Mesodermal cell (in vitro differentiated cells): ENCODE measurements around the gene NCR3LG1.

ENCODE experiments used
- H3K27ac ChIP-seq: 2 replicates; pipeline ENCODE4 v1.7.0; 2013; ENCODE audit warnings: mild to moderate bottlenecking, low read depth, low read length, moderate library complexity; ENCODE audit not compliant: severe bottlenecking
- H3K36me3 ChIP-seq: 2 replicates; pipeline ENCODE4 v1.7.1; 2013; ENCODE audit warnings: mild to moderate bottlenecking, low read length, moderate library complexity; ENCODE audit not compliant: control insufficient read depth, insufficient read depth
- H3K4me1 ChIP-seq: one replicate; pipeline ENCODE4 v1.7.1; 2013; ENCODE audit warnings: mild to moderate bottlenecking, low read length; ENCODE audit not compliant: insufficient read depth, control insufficient read depth, poor library complexity, severe bottlenecking
- H3K4me3 ChIP-seq: 2 replicates; pipeline ENCODE4 v1.7.0; 2013; ENCODE audit warnings: low read length, control low read depth, mild to moderate bottlenecking; ENCODE audit not compliant: insufficient read depth, poor library complexity, severe bottlenecking; ENCODE audit errors: extremely low read depth
- H3K9me3 ChIP-seq: 2 replicates; pipeline ENCODE4 v1.7.1; 2013; ENCODE audit warnings: mild to moderate bottlenecking, low read length, moderate library complexity; ENCODE audit not compliant: control insufficient read depth
- WGBS, 2 experiments: methylation state at CpG; one replicate each; pipeline ENCODE4 v1.1.5; 2013; ENCODE audit warnings: missing lambda C conversion rate in 2 of 2; ENCODE audit not compliant: insufficient coverage in 2 of 2; 5-methylcytosine and 5-hydroxymethylcytosine counted together

NCR3LG1 gene

DNA sequence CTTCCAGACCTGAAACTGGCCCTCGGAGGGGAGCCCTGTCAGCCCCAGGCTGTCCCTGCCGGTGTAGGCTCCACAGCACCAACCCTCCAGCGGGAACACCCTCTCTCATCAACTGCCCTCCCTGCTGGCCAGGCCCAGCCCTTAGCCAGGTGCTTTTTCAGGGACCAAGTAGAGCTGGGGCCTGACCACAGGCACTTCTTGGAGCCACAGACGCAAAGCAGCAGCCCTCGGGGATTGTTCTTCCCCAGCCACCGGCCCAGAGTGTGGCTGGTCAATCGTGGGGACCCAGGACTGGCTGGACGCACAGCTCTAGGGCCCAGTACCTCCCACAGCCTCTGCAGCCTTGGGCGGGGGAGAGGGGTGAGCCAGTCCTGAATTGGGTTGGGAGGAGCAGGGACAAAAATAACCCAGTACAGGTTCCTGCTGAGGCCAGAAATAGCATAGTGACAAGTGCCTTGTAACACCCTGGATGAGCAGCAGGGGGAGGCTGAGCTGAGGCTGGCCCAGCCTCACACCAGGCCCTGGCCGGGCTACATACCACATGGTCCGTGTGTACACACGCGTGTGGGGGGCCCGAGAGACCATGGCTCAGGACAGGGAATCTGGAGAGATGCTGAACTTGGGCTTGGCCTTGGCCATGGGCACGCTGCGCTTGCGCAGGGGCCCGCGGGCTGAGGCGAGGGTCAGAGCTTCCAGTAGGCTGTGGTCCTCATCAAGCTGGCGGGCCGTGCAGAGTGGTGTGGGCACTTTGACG, 34.9 kb downstream of the NCR3LG1 start:
- no peaks in the 10 kb centered on the region for H3K36me3 ChIP-seq
- WGBS, 2 experiments: 76 to 80% methylated on average over 18 to 22 of the region's 23 CpGs
- H3K4me1 ChIP-seq: peaks cover 7% of the 10 kb centered on the region
- H3K4me3 ChIP-seq: no peak overlapping the region
- no peaks in the 10 kb centered on the region for H3K9me3 ChIP-seq
- no peak overlapping the region for H3K27ac ChIP-seq

DNA sequence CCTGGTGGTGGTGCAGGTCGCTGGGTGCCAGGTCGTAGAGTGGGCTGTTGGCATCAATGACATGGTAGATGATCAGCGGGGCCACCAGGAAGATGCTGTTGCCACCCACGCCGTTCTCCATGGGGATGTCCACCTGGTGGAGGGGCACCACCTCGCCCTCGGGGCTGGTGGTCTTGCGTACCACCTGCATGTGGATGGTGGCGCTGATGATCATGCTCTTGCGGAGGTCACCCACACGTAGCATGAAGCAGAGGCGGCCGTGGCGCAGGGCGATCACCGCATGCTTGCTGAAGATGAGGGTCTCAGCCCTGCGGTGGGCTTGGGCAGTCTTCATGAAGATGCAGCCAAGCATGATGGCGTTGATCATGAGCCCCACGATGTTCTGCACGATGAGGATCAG, 35.7 kb downstream of the NCR3LG1 start:
- Histone ChIP-seq H3K4me3 (no peak overlapping the region), H3K36me3 (no peaks in the 10 kb centered on the region), H3K27ac (no peak overlapping the region), H3K9me3 (no peaks in the 10 kb centered on the region), H3K4me1 (peaks cover 1% of the 10 kb centered on the region)
- 97% methylated on average over 20 of the region's 20 CpGs for WGBS, 2 experiments

DNA sequence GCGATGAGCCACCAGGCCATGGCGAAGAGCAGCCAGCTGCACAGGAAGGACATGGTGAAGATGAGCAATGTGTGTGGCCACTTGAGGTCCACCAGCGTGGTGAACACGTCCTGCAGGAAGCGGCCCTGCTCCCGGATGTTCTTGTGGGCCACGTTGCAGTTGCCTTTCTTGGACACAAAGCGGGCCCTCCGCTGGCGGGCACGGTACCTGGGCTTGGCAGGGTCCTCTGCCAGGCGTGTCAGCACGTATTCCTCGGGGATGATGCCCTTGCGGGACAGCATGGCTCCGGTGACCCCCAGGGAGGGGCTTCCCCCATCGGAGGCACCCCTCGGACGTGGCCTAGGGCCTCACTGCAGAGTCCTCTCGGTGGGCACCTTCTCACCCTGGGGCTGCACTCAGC, 36.2 kb downstream of the NCR3LG1 start:
- Histone ChIP-seq H3K36me3 (no peaks in the 10 kb centered on the region), H3K4me1 (no peaks in the 10 kb centered on the region), H3K9me3 (no peaks in the 10 kb centered on the region), H3K4me3 (no peak overlapping the region), H3K27ac (no peak overlapping the region)
- 94 to 95% methylated on average over 18 to 20 of the region's 20 CpGs for WGBS, 2 experiments

- Histone ChIP-seq H3K4me1 (no peaks in the 10 kb centered on the region), H3K27ac (no peak within 1 kb of the TSS), H3K36me3 (no peaks in the 10 kb centered on the region), H3K4me3 (peak within 1 kb of the TSS; percentile 39), H3K9me3 (no peaks in the 10 kb centered on the region)
- WGBS, 2 experiments: 9 to 12% methylated on average over 22 to 27 of the region's 53 CpGs
Measured at GRCh38 chr11:17388609-17389210, 37.1 kb downstream of the NCR3LG1 start, which contains the start of gene KCNJ11. TSS of gene KCNJ11 (minus strand) at chr11:17388659. CDS start at chr11:17388091, 568 bp downstream.

DNA sequence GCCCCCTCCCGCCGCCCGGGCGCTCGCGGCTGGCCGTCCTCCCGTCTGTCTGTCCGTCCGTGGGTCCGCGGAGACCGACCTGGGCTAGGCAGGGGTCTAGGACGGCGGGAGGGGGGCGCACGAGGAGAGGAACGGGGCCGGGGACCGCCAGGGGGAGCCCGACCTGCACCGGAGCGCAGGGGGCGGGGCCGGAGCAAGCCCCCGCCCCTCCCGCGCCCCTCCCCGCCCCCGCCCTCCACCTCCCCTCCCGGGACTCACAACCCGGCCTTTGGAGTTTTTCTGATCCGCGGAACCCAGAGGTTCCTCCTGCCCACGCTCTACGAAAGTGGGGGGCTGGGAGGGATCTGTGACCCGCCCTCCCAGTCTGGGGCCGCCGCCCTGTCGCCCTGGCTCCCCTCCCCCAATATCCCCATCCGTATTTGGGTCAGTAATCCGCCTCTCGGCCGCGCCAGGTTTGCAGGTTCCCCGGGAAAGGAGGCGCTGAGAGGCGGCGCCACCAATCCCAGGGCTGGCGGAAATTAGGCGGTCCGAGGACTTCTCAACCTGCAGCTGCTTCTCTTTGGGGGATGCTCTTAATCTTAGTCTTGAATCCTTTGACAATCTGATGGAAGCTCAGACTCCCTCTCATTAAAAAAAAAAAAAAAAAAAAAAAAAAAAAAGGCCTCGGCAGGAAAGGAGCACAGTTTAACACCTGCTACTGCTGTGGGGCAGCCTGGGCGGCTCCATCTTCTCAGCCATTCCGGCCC, 37.8 kb downstream of the NCR3LG1 start:
- Histone ChIP-seq H3K27ac (no peak overlapping the region), H3K36me3 (no peaks in the 10 kb centered on the region), H3K4me1 (no peaks in the 10 kb centered on the region), H3K9me3 (no peaks in the 10 kb centered on the region), H3K4me3 (peak overlapping the region; percentile 39)
- WGBS, 2 experiments: 7 to 12% methylated on average over 14 to 25 of the region's 55 CpGs

GRCh38 chr11:17389957-17390649, 38.5 kb downstream of the NCR3LG1 start:
- H3K27ac ChIP-seq: no peak overlapping the region
- 77 to 89% methylated on average over 5 to 6 of the region's 10 CpGs for WGBS, 2 experiments
- peak overlapping the region; percentile 39 for H3K4me3 ChIP-seq
- H3K4me1 ChIP-seq: no peaks in the 10 kb centered on the region
- no peaks in the 10 kb centered on the region for H3K36me3 ChIP-seq
- H3K9me3 ChIP-seq: no peaks in the 10 kb centered on the region

- Histone ChIP-seq H3K36me3 (no peaks in the 10 kb centered on the region), H3K27ac (no peak overlapping the region), H3K4me1 (no peaks in the 10 kb centered on the region), H3K4me3 (no peak overlapping the region), H3K9me3 (no peaks in the 10 kb centered on the region)
- 76 to 96% methylated on average over 3 of the region's 3 CpGs for WGBS, 2 experiments
Measured at GRCh38 chr11:17391493-17392355, 40.1 kb downstream of the NCR3LG1 start.

GRCh38 chr11:17392872-17393271, 41.3 kb downstream of the NCR3LG1 start:
- Histone ChIP-seq H3K4me3 (no peak overlapping the region), H3K27ac (no peak overlapping the region), H3K36me3 (no peaks in the 10 kb centered on the region), H3K9me3 (no peaks in the 10 kb centered on the region), H3K4me1 (no peaks in the 10 kb centered on the region)
- WGBS, 2 experiments: 83 to 90% methylated on average over 13 of the region's 14 CpGs

DNA sequence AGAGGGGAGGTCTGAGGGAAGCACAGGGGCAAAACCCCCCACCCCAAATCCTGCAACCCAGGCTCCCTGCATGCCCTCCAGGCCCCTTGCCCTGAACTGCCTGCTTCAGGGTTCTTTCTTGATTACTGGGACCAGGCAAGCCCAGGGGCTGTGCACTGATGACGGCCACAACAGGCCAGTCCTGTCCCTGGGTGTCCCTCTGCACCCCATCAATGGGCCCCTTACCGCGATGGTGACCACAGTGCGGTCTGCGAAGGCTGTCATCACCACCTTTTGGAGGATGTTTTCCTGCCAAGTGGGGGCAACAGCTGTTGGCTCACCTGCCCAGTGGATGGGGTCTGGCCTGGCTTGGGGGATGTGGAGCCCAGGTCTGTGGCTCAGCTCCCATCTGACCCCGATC, 41.9 kb downstream of the NCR3LG1 start:
- Histone ChIP-seq H3K4me1 (no peaks in the 10 kb centered on the region), H3K4me3 (no peak overlapping the region), H3K27ac (no peak overlapping the region), H3K9me3 (no peaks in the 10 kb centered on the region), H3K36me3 (no peaks in the 10 kb centered on the region)
- WGBS, 2 experiments: 80 to 86% methylated on average over 1 to 2 of the region's 6 CpGs
